Transverse colon (tissue), 4 donors: Measurements from ENCODE around the gene CNTN4.

Source experiments
- CTCF ChIP-seq, 5 experiments: fragments of 200-600 bp in 3 of 5; fragments of 450-650 bp in 2 of 5; sonication (generic) in 3 of 5; IDR thresholded peaks; 1 replicate in 2 of 5; 2 replicates in 3 of 5; pipeline ENCODE4 v1.5.1; 2016 to 2017; ENCODE audit warnings: antibody characterized with exemption in 5 of 5, inconsistent platforms in 3 of 5, mild to moderate bottlenecking in 2 of 5, moderate library complexity in 1 of 5
- EP300 ChIP-seq: sonication (generic); formaldehyde crosslinking; IDR thresholded peaks from one replicate; pipeline ENCODE4 v1.6.1; 2017; ENCODE audit warnings: antibody characterized with exemption, low read depth
- POLR2A ChIP-seq: fragments of 450-650 bp; IDR thresholded peaks from one replicate; pipeline ENCODE4 v1.6.1; 2016; ENCODE audit warnings: antibody characterized with exemption, mild to moderate bottlenecking, moderate library complexity
- POLR2AphosphoS5 ChIP-seq, 3 donors: sonication (generic); formaldehyde crosslinking; IDR thresholded peaks; one replicate each; pipeline ENCODE4 v1.6.1; 2016; ENCODE audit warnings: antibody characterized with exemption in 3 of 3

- no peak for TF ChIP-seq CTCF (IDR thresholded peaks at IDR 0.05)
- no peak for TF ChIP-seq POLR2AphosphoS5 (IDR thresholded peaks at IDR 0.05)
- TF ChIP-seq POLR2A, result no peak
- no peak for TF ChIP-seq EP300
Measured at GRCh38 chr3:2303566-2303965, 204.9 kb downstream of the CNTN4 start.
